Measurements from ENCODE around the gene GSPT1. TPM values are rescaled to one million over a fixed set of nuclear protein-coding genes. Genes with fewer than 3 reads are reported as not detected.
A peak's percentile ranks its signal among the peaks of the same experiment; 100 is the strongest.
"Not testable (repeated sequence)": the region's sequence is repeated elsewhere in the genome, so short reads cannot be mapped to it uniquely, and the experiment has no call there.

The GSPT1 gene
- 100 to 1,000 TPM; 257 to 269 TPM for total RNA-seq
- polyA plus RNA-seq (2013, experiment 1 of 2), result 66.9 TPM
- polyA plus RNA-seq (2013, experiment 2 of 2), result 76.2 TPM
- 142 to 656 (median 269) reads per million in 172 experiments for total RNA-seq

DNA sequence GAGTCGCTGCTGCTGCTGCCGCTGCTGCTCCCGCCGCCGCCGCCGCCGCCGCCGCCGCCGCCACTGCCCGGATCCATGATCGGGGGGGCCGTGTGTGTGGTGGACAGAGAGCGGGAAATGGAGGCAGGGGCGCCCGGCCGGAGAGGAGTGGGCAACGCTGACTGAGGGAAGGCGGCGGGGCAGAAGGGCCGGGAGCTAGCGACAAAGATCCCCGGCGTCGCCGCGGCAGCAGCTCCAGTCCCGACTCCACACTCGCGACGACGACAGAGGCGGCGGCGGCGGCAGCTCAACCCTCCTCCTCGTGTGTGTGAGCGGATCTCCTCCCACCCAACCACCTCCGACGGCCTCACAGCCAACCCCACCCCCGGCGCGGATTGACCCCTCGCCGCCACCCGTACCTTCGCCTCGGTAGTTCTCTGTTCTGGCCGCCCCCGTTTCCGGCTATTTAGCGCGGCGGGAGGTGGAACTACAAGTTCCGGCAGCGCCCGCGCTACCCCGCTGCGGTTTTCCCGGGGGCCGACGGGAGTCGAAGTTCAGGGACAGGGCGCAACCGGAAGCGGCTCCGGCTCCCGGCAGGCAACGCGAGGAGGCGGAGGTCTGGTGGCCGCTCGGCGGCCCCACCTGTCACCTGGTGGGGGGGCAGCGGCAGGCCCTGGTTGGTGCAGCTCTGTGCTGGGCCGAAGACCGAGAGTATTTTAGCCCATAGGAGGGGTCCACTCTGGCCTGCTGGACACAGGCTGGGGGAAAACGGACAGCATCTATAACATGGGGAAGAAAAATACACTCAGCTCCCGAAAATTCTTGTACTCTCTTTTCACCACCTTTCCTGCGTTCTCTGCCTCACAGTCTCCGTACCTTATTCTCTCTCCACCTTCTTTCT lies at the start of gene GSPT1:
Gene GSPT1, minus strand, starts transcription at position 313 of the 880 bp plus-strand sequence. Its CDS starts 236 bp downstream, at position 77.
- H3K4me3 ChIP-seq (ENCODE audit: low read length), result peak within 1 kb of the TSS; percentile 82
- TF ChIP-seq, protein P1, sequence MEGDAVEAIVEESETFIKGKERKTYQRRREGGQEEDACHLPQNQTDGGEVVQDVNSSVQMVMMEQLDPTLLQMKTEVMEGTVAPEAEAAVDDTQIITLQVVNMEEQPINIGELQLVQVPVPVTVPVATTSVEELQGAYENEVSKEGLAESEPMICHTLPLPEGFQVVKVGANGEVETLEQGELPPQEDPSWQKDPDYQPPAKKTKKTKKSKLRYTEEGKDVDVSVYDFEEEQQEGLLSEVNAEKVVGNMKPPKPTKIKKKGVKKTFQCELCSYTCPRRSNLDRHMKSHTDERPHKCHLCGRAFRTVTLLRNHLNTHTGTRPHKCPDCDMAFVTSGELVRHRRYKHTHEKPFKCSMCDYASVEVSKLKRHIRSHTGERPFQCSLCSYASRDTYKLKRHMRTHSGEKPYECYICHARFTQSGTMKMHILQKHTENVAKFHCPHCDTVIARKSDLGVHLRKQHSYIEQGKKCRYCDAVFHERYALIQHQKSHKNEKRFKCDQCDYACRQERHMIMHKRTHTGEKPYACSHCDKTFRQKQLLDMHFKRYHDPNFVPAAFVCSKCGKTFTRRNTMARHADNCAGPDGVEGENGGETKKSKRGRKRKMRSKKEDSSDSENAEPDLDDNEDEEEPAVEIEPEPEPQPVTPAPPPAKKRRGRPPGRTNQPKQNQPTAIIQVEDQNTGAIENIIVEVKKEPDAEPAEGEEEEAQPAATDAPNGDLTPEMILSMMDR (IDR thresholded peaks at IDR 0.05), result no peak

DNA sequence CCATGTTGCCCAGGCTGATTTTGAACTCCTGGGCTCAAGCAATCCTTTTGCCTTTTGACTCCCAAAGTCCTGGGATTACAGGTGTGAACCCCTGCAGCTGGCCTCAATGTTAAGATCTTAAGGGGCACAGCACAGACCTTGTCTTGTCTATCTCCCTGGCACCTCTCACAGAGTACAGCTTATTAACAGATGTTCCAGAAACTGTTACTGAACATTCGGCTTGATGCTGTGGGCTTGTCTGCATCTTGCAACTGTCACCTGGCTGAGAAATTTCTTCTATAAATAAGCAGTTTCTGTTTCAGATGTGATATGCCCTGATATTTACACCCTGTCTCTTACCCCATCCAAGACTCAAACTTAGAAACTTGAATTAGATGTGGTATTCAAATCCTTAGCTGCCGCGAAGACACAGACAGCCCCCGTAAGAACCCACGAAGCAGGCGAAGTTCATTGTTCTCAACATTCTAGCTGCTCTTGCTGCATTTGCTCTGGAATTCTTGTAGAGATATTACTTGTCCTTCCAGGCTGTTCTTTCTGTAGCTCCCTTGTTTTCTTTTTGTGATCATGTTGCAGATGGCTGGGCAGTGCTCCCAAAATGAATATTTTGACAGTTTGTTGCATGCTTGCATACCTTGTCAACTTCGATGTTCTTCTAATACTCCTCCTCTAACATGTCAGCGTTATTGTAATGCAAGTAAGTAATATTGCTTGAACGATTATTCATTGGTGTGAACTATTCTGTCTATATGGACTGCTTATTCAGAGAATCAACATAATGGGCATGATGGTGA lies 49.2 kb upstream of the GSPT1 start, which contains the start of gene TNFRSF17:
Gene TNFRSF17, plus strand, starts transcription at position 450 of the 791 bp plus-strand sequence. Its CDS starts 115 bp downstream, at position 565.
- H3K4me3 Mint-ChIP-seq, result no peak within 1 kb of the TSS
- no peak for DNase-seq
- Histone ChIP-seq H3K27me3 (ENCODE audit: control insufficient read depth in 1 of 2, insufficient read depth in 2 of 2, low read length in 2 of 2) (no peaks in the 10 kb centered on the region), H3K4me1 (ENCODE audit: insufficient read depth, low read length) (no peaks in the 10 kb centered on the region), H3K4me3 (ENCODE audit: low read length) (no peak within 1 kb of the TSS), H3K9me3 (ENCODE audit: control insufficient read depth in 1 of 2, insufficient read depth in 1 of 2, low read length in 2 of 2) (no peaks in the 10 kb centered on the region), H3K36me3 (ENCODE audit: insufficient read depth, low read length) (peaks cover 3% of the 10 kb centered on the region), H3K27ac (ENCODE audit: low read depth in 1 of 2, low read length in 2 of 2) (no peak within 1 kb of the TSS)
- no peaks in the 10 kb centered on the region for H3K27me3 Mint-ChIP-seq
- intact Hi-C loops (cut with DNase I, micrococcal nuclease), result no loop called here
- CTCF ChIA-PET, result no interaction called here
- no peaks in the 10 kb centered on the region for H3K4me1 Mint-ChIP-seq (ENCODE audit: low read depth)
- H3K9me3 Mint-ChIP-seq, result no peaks in the 10 kb centered on the region
- POLR2A ChIA-PET, result interaction anchor here (1.4 kb wide), 1 partner anchor 12 kb away, joined by 3 read pairs; the partner anchor contains the start of gene SNX29
- H3K27ac Mint-ChIP-seq, result no peak within 1 kb of the TSS
- no peaks in the 10 kb centered on the region for H3K36me3 Mint-ChIP-seq (ENCODE audit: low read depth)
- ATAC-seq (ENCODE audit: poor library complexity), result no peak
- TF ChIP-seq, protein P1 (IDR thresholded peaks at IDR 0.05), result no peak

More for the DNA sequence above, at the start of gene GSPT1:
- H3K9me3 ChIP-seq (ENCODE audit: control insufficient read depth in 1 of 2, insufficient read depth in 1 of 2, low read length in 2 of 2), result no peaks in the 10 kb centered on the region
- H3K4me1 ChIP-seq (ENCODE audit: insufficient read depth, low read length), result peaks cover 32% of the 10 kb centered on the region
- POLR2A ChIA-PET, result interaction anchor here (0.6 to 1.7 kb wide), 14 partner anchors 9 to 974 kb away, joined by 3 to 13 read pairs (median 4); partner anchors contain the start of genes DEXI, RSL1D1, TXNDC11 and ZC3H7A
- DNase-seq, result peak; percentile 98 to 99 (median 99)
- Mint-ChIP-seq H3K4me3 (peak within 1 kb of the TSS; percentile 98), H3K27me3 (no peaks in the 10 kb centered on the region), H3K27ac (peak within 1 kb of the TSS; percentile 98), H3K4me1 (ENCODE audit: low read depth) (peaks cover 33% of the 10 kb centered on the region), H3K9me3 (no peaks in the 10 kb centered on the region), H3K36me3 (ENCODE audit: low read depth) (peaks cover 32% of the 10 kb centered on the region)
- H3K36me3 ChIP-seq (ENCODE audit: insufficient read depth, low read length), result no peaks in the 10 kb centered on the region
- ATAC-seq (ENCODE audit: poor library complexity), result peak; percentile 84
- peaks cover 0 to 2% of the 10 kb centered on the region in 2 experiments for H3K27me3 ChIP-seq (ENCODE audit: control insufficient read depth in 1 of 2, insufficient read depth in 2 of 2, low read length in 2 of 2)
- intact Hi-C loops (cut with DNase I, micrococcal nuclease), result loop anchor here in 1 of 2 experiments (1.0 to 10.0 kb wide), 6 partner anchors 60 to 974 kb away; partner anchors contain the start of genes CLEC16A, DEXI, RSL1D1 and SNX29
- CTCF ChIA-PET, result interaction anchor here (0.6 to 1.5 kb wide), 2 partner anchors 61 to 119 kb away, joined by 3 to 4 read pairs; partner anchors contain the start of genes SNX29 and ZC3H7A
- H3K27ac ChIP-seq (ENCODE audit: low read depth in 1 of 2, low read length in 2 of 2), result peak within 1 kb of the TSS; percentile 84 to 86

DNA sequence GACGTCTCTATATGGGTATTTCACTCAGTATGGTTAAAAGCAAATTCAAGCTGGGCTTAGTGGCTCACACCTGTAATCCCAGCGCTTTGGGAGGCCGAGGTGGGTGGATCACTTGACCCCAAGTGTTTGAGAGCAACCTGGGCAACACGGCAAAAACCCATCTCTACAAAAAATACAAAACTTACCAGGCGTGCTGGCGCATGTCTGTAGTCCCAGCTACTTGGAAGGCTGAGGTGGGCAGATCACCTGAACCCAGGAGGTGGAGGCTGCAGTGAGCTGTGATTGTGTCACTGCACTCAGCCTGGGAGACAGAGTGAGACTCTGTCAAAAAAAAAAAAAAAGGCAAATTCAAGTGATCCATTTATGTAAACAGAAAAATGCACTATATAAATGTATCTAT lies 48.0 kb upstream of the GSPT1 start:
- ChIA-PET CTCF (no interaction called here), POLR2A (interaction anchor here (1.4 kb wide), 1 partner anchor 13 kb away, joined by 3 read pairs; the partner anchor contains the start of gene SNX29)
- H3K27me3 ChIP-seq (ENCODE audit: control insufficient read depth in 1 of 2, insufficient read depth in 2 of 2, low read length in 2 of 2), result no peaks in the 10 kb centered on the region
- Mint-ChIP-seq H3K4me1 (ENCODE audit: low read depth) (no peaks in the 10 kb centered on the region), H3K9me3 (no peaks in the 10 kb centered on the region), H3K27me3 (no peaks in the 10 kb centered on the region), H3K4me3 (no peak overlapping the region), H3K27ac (no peak overlapping the region), H3K36me3 (ENCODE audit: low read depth) (no peaks in the 10 kb centered on the region)
- H3K36me3 ChIP-seq (ENCODE audit: insufficient read depth, low read length), result peaks cover 3% of the 10 kb centered on the region
- no peaks in the 10 kb centered on the region for H3K4me1 ChIP-seq (ENCODE audit: insufficient read depth, low read length)
- H3K9me3 ChIP-seq (ENCODE audit: control insufficient read depth in 1 of 2, insufficient read depth in 1 of 2, low read length in 2 of 2), result no peaks in the 10 kb centered on the region
- intact Hi-C loops (cut with DNase I, micrococcal nuclease), result no loop called here
- TF ChIP-seq, protein P1 (IDR thresholded peaks at IDR 0.05), result no peak
- H3K27ac ChIP-seq (ENCODE audit: low read depth in 1 of 2, low read length in 2 of 2), result no peak overlapping the region
- H3K4me3 ChIP-seq (ENCODE audit: low read length), result no peak overlapping the region
- ATAC-seq (ENCODE audit: poor library complexity) (no peak), DNase-seq (no peak)

DNA sequence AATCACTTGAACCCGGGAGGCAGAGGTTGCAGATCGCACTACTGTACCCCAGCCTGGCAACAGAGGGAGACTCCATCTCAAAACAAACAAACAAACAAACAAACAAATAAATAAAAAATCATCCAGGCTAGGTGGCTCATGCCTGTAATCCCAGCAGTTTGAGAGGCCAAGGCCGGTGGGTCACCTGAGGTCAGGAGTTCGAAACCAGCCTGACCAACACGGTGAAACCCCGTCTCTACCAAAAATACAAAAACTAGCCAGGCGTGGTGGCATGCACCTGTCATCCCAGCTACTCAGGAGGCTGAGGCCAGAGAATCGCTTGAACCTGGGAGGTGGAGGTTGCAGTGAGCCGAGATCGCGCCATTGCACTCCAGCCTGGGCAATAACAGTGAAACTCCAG lies 47.2 kb upstream of the GSPT1 start:
- H3K9me3 Mint-ChIP-seq; H3K27me3 Mint-ChIP-seq; H3K27me3 ChIP-seq (ENCODE audit: control insufficient read depth in 1 of 2, insufficient read depth in 2 of 2, low read length in 2 of 2); H3K4me1 Mint-ChIP-seq (ENCODE audit: low read depth); POLR2A ChIA-PET; intact Hi-C loops (cut with DNase I, micrococcal nuclease); ATAC-seq (ENCODE audit: poor library complexity); H3K4me1 ChIP-seq (ENCODE audit: insufficient read depth, low read length); H3K27ac Mint-ChIP-seq; H3K36me3 Mint-ChIP-seq (ENCODE audit: low read depth); H3K4me3 Mint-ChIP-seq; DNase-seq; H3K36me3 ChIP-seq (ENCODE audit: insufficient read depth, low read length); H3K27ac ChIP-seq (ENCODE audit: low read depth in 1 of 2, low read length in 2 of 2); H3K4me3 ChIP-seq (ENCODE audit: low read length); H3K9me3 ChIP-seq (ENCODE audit: control insufficient read depth in 1 of 2, insufficient read depth in 1 of 2, low read length in 2 of 2): not testable (repeated sequence)
- CTCF ChIA-PET, result interaction anchor here (0.7 kb wide), 1 partner anchor 911 kb away, joined by 4 read pairs; no protein-coding TSS in a partner anchor
